ENCODE results near the gene PARD3.

PARD3 gene

DNA sequence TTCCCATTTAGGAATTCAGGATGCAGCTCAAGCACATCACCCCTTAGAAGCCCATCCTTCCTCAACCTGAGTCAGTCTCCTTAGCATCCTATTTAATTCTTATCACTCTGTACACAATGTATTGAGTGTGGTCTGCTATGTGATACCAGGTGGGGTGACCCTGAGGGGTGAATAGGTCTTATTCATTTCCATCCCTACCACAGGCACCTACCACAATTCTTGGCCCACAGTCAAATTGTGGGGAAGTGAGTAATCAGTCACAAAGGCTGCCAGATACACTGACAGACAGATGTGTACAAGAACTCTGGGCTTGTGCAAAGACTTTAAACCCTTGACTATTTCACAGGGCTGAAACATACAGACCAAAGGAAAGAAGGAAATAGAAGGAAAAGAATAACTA is 560.5 kb downstream of the PARD3 start:
- Mint-ChIP-seq H3K27me3 (no peaks in the 10 kb centered on the region), H3K4me1 (no peaks in the 10 kb centered on the region), H3K9me3 (no peaks in the 10 kb centered on the region), H3K27ac (no peak overlapping the region), H3K4me3 (no peak overlapping the region), H3K36me3 (ENCODE audit: low read depth) (no peaks in the 10 kb centered on the region)
- ATAC-seq = peak; percentile 71
- DNase-seq = no peak

- Mint-ChIP-seq H3K4me3 (no peak overlapping the region), H3K9me3 (no peaks in the 10 kb centered on the region), H3K4me1 (no peaks in the 10 kb centered on the region), H3K36me3 (ENCODE audit: low read depth) (no peaks in the 10 kb centered on the region), H3K27me3 (no peaks in the 10 kb centered on the region), H3K27ac (no peak overlapping the region)
- ATAC-seq (no peak), DNase-seq (no peak)
These were observed 563.0 kb downstream of the PARD3 start for GRCh38 chr10:34252111-34252510.

DNA sequence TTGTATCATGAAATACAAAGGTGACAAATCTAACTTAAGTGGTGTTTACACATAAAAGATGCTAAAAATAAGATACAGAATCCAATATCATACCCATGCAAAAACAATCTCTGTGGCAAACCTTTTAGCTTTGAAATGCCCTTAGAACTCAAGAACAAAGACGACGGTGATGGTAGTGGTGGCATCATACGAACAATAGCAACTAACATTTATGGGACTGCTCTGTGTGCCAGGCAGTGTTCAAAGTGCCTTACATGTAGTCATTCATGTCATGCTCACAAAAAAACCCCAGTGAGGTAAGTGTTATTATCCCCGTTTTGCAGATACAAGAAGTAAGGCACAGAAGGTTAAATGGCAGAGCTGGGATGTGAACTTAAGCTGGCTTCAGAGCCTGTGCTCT is 563.9 kb downstream of the PARD3 start:
- no peaks in the 10 kb centered on the region for H3K27me3 Mint-ChIP-seq
- no peak overlapping the region for H3K4me3 Mint-ChIP-seq
- DNase-seq (no peak), ATAC-seq (no peak)
- no peaks in the 10 kb centered on the region for H3K36me3 Mint-ChIP-seq (ENCODE audit: low read depth)
- no peak overlapping the region for H3K27ac Mint-ChIP-seq
- H3K4me1 Mint-ChIP-seq = no peaks in the 10 kb centered on the region
- no peaks in the 10 kb centered on the region for H3K9me3 Mint-ChIP-seq

DNA sequence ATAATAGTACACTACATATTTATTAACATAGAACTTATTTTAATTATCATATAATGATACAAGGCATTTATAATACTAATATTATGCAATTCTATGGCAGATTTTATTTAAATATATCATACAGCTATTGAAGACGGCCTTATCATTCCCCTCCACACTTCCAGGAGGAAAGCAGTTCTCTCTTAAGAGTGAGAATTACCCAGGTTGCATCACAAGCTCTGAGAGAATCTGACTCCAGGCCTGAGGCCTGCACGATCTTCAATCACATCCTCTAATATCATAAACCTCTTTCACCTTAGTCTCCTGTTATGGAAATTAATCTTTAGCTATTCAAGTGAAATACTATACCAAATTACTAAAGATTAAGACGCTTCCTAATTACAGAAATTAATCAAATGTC is 564.4 kb downstream of the PARD3 start:
- Mint-ChIP-seq H3K27ac (no peak overlapping the region), H3K4me3 (no peak overlapping the region), H3K36me3 (ENCODE audit: low read depth) (no peaks in the 10 kb centered on the region), H3K9me3 (no peaks in the 10 kb centered on the region), H3K4me1 (no peaks in the 10 kb centered on the region), H3K27me3 (no peaks in the 10 kb centered on the region)
- DNase-seq (no peak), ATAC-seq (no peak)

DNA sequence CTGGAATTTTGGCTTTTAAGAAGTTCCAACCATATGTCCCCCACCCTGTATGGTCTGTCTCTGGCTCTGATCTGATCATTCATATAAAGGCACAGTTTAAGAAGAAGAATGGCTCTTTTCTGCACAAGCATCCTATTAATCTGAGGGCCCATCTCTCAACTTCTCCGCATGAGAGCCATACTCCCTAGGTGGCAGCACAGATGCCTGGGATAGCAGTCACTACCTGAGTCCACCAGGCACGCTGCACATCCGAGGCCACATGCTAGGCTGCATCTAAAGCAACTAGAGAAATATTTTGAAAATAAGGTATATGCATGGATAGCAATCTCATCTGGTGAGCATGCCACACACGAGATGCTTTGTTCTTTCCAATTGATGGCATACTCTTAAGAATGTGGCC is 565.5 kb downstream of the PARD3 start:
- no peak for ATAC-seq
- H3K27ac Mint-ChIP-seq = no peak overlapping the region
- H3K4me3 Mint-ChIP-seq = no peak overlapping the region
- no peaks in the 10 kb centered on the region for H3K4me1 Mint-ChIP-seq
- DNase-seq = no peak
- no peaks in the 10 kb centered on the region for H3K36me3 Mint-ChIP-seq (ENCODE audit: low read depth)
- no peaks in the 10 kb centered on the region for H3K9me3 Mint-ChIP-seq
- H3K27me3 Mint-ChIP-seq = no peaks in the 10 kb centered on the region

- no peaks in the 10 kb centered on the region for H3K27me3 Mint-ChIP-seq
- ATAC-seq = no peak
- no peaks in the 10 kb centered on the region for H3K9me3 Mint-ChIP-seq
- H3K4me1 Mint-ChIP-seq = no peaks in the 10 kb centered on the region
- H3K4me3 Mint-ChIP-seq = no peak overlapping the region
- no peak overlapping the region for H3K27ac Mint-ChIP-seq
- no peaks in the 10 kb centered on the region for H3K36me3 Mint-ChIP-seq (ENCODE audit: low read depth)
- DNase-seq = no peak
These were observed 567.5 kb downstream of the PARD3 start for GRCh38 chr10:34247560-34247959.

DNA sequence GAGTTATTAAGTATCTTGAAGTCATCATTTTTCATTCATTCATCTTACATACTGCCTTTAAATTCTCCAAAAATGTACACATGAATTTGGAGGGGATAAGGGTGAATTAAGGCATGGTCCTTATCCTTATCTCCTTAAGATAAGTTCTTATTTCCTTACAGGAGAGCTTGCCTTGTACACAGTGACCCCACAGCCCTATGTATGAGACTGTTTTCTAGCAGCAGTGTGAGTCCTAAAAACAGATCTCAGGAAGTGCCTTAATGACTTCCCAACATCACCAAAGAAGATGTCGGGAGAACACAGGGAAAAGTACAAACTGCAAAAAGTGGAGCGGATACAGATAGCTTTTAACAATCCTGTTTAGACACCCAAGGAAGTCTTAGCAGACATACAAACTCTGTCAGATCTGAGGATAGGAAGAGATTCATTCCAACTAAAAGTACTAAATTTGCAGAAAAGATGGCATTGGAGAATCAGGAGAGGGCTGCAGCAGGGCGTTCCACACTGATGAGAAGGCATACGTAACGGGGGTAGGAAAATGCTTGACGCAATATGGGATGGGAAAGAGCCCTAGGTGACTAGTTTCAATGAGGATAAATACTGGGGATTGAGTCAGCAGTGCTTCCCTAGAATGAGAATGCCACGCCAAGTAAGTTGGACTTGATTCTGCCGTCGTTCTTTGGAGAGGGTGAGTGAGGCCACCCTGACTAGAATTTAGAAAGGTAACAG is 570.2 kb downstream of the PARD3 start:
- Mint-ChIP-seq H3K4me1 (no peaks in the 10 kb centered on the region), H3K27ac (no peak overlapping the region), H3K9me3 (no peaks in the 10 kb centered on the region), H3K4me3 (no peak overlapping the region), H3K36me3 (ENCODE audit: low read depth) (no peaks in the 10 kb centered on the region), H3K27me3 (no peaks in the 10 kb centered on the region)
- ATAC-seq (no peak), DNase-seq (no peak)

DNA sequence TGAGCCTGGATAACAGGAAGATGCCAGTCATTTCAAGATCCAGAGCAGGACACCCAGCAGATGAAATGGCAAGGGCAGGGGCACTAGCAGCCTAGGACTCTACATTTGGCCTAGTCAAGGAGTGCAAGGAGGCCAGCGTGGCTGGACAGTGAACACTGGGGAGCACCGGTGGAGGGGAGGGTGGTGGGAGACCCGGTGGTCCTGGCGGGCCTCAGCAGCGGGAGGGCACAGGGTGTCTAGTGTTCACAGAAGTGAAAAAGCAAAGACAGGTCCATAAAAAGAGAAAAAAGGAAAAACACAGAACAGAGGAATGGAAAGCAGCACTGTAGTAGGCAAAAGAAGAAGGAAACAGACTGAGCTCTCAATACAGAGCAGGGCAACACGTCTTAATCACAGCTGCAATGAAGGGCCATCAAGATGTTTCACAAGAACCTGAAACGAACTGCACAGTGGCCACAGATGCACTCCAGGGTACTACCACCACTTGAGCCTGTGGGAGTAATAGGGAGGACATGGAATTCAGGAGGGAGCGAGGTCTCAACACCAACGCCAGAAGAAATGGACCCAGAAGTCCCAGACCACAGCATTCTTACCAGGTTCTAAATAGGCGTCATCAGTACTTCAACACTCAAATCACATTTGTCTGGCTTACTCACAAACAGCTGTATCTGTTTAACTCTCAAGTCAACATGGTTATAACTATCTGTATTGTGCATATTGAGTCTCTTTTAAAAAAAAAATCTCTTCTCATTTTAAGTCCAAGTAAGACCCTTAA is 573.7 kb downstream of the PARD3 start:
- Mint-ChIP-seq H3K27me3 (no peaks in the 10 kb centered on the region), H3K4me1 (no peaks in the 10 kb centered on the region), H3K9me3 (no peaks in the 10 kb centered on the region), H3K4me3 (no peak overlapping the region), H3K36me3 (ENCODE audit: low read depth) (no peaks in the 10 kb centered on the region), H3K27ac (no peak overlapping the region)
- DNase-seq (no peak), ATAC-seq (no peak)

- Mint-ChIP-seq H3K4me1 (no peaks in the 10 kb centered on the region), H3K4me3 (no peak overlapping the region), H3K27ac (no peak overlapping the region), H3K27me3 (peaks cover 3% of the 10 kb centered on the region), H3K36me3 (ENCODE audit: low read depth) (no peaks in the 10 kb centered on the region), H3K9me3 (no peaks in the 10 kb centered on the region)
- ATAC-seq (no peak), DNase-seq (no peak)
These were observed 575.1 kb downstream of the PARD3 start for GRCh38 chr10:34240039-34240438.

DNA sequence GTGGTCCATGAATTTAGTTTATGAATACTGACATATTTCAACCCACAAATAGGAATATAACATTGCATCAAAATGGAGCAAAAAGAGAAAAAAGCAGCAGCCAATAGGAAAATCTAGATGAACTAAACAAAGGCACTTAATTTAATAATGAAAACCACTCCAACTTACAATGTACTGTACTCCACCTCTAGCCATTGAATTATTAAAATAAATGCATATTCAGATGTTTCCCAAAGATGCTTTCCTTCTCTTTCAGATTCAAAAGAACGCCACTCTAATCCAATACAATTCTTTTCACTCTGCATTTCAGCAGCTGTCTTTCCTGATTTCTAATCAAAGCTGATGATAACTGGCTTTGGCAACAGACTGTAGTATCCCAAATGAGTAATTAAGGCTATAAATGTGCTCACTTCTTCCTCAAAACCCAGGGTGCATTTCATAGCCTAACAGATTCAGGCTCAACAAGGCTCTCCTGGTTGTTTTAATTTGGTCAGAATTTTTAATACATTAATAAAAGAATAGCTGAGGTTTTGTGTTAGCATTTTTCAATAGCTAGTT is 577.1 kb downstream of the PARD3 start:
- Mint-ChIP-seq H3K4me3 (no peak overlapping the region), H3K27me3 (peaks cover 3% of the 10 kb centered on the region), H3K9me3 (no peaks in the 10 kb centered on the region), H3K4me1 (no peaks in the 10 kb centered on the region), H3K36me3 (ENCODE audit: low read depth) (no peaks in the 10 kb centered on the region), H3K27ac (no peak overlapping the region)
- ATAC-seq (no peak), DNase-seq (no peak)

DNA sequence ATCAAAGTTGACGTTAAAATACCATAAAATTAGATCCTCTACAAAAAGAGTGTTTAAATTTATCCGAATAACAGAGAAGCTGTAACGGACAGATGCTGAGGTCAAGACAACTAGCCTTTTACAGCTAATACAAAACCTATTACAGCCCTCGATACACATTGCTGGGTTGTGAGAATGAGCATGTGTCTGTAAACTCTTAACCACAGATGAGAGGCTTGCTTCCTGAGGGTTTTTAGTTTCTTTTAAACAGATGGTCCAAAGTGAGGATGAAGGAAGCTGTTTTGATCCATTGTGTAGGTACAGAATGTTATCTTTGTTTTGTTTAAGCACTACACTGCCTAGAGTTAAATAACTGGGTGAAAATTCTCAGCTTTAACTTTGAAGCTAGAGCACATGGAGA is 578.2 kb downstream of the PARD3 start:
- Mint-ChIP-seq H3K4me3 (no peak overlapping the region), H3K27ac (no peak overlapping the region), H3K9me3 (no peaks in the 10 kb centered on the region), H3K36me3 (ENCODE audit: low read depth) (no peaks in the 10 kb centered on the region), H3K27me3 (peaks cover 3% of the 10 kb centered on the region), H3K4me1 (no peaks in the 10 kb centered on the region)
- ATAC-seq = no peak
- no peak for DNase-seq

DNA sequence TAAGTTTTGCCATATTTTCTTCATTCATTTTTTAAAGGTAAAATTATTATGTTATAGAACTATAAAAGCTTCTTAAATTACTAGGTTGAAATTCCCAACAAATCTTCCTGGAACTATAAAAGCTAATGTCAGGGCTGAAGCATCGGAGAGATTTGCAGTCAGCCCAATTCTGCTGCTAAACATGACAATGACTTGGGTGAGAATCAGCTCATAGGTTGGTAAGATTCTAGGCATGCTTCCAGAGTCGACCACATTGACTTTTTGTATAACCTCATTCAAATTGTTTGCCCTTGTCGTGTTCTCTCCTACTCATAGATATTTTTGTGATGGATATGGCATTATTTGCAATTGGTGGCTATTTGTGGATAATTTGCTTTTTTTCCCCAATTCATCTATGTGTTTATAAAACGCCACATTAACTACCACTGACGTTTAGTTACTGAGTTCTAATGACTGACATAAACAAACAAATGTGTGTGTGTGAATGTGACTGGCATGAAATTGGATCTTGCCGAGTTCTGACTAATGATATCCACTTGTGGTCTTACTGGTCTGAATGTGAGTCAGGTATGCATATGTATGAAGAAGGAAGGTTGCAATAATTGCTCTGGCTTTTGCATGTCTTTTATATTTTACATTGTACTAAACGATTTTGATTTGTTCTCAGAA is 579.8 kb downstream of the PARD3 start:
- Mint-ChIP-seq H3K27ac (no peak overlapping the region), H3K36me3 (ENCODE audit: low read depth) (no peaks in the 10 kb centered on the region), H3K9me3 (no peaks in the 10 kb centered on the region), H3K27me3 (peaks cover 3% of the 10 kb centered on the region), H3K4me1 (no peaks in the 10 kb centered on the region), H3K4me3 (no peak overlapping the region)
- ATAC-seq = no peak
- no peak for DNase-seq

GRCh38 chr10:34232481-34232880 is 582.6 kb downstream of the PARD3 start:
- Mint-ChIP-seq H3K36me3 (ENCODE audit: low read depth) (no peaks in the 10 kb centered on the region), H3K9me3 (no peaks in the 10 kb centered on the region), H3K27me3 (peaks cover 3% of the 10 kb centered on the region), H3K27ac (no peak overlapping the region), H3K4me3 (no peak overlapping the region), H3K4me1 (no peaks in the 10 kb centered on the region)
- ATAC-seq (no peak), DNase-seq (no peak)

DNA sequence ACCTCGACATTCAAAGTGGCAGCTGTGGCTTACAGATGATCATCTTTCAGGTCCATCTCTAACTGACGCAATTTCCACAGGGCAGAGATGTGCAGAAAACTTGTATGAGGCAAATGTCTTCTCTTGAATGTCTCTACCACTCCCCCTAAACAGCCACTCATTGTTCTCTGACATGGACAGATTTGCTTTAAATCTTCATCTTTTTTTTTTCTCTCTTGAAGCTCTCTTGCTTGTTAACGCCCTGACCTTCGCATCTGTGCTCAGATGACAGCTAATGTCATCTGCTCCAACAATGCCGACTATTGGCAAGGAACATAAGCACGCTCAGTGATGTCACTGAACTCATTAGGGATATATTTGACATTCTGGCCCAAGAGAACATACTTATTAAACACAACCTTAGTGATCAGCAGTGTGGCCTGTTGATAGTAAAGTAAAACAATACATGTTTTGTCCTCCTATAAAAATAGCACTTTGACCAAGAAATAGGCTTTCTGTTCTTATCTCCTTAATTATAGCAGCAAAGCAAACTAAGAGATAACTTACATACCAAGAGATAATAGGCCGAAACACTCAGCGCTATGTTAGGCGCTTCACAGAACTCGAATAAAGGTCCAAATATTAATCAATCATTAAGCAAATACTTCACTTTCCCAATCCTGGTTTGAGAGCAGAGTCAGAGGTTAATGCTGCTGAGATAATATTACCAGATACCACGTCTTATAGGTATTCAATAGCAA is 583.5 kb downstream of the PARD3 start:
- H3K4me3 Mint-ChIP-seq = no peak overlapping the region
- H3K27me3 Mint-ChIP-seq = peaks cover 3% of the 10 kb centered on the region
- H3K36me3 Mint-ChIP-seq (ENCODE audit: low read depth) = no peaks in the 10 kb centered on the region
- H3K4me1 Mint-ChIP-seq = no peaks in the 10 kb centered on the region
- ATAC-seq (no peak), DNase-seq (no peak)
- no peak overlapping the region for H3K27ac Mint-ChIP-seq
- H3K9me3 Mint-ChIP-seq = peaks cover 4% of the 10 kb centered on the region
